Activated CD4-positive, alpha-beta T cell treated with anti-CD3 and anti-CD28 coated beads, Interleukin-2, amount 10 ng/mL, durations not matched to agents 24 days and 14 days (primary cell): Measurements from ENCODE around the gene UBE2U. TPM values are rescaled to one million over a fixed set of nuclear protein-coding genes. Genes with fewer than 3 reads are reported as not detected.

Experiments
- DNase-seq: peaks from one replicate; pipeline ENCODE4 v3.0.0; 2022
- H3K27ac Mint-ChIP-seq: one replicate; pipeline ENCODE4 v1.8.0; 2022; ENCODE audit warnings: mild to moderate bottlenecking, mixed read lengths
- H3K27me3 Mint-ChIP-seq: one replicate; pipeline ENCODE4 v1.8.0; 2022; ENCODE audit warnings: mixed read lengths
- H3K36me3 Mint-ChIP-seq: one replicate; pipeline ENCODE4 v1.8.0; 2022; ENCODE audit warnings: low read depth, mild to moderate bottlenecking, mixed read lengths
- H3K4me1 Mint-ChIP-seq: one replicate; pipeline ENCODE4 v1.8.0; 2021; ENCODE audit warnings: mixed read lengths
- H3K4me3 Mint-ChIP-seq: one replicate; pipeline ENCODE4 v1.8.0; 2022; ENCODE audit warnings: mild to moderate bottlenecking, moderate library complexity, mixed read lengths
- H3K9me3 Mint-ChIP-seq: one replicate; pipeline ENCODE4 v1.8.0; 2021; ENCODE audit warnings: mixed read lengths
- intact Hi-C: fragments of 100-400 bp; cut with micrococcal nuclease; formaldehyde crosslinking; loops from one replicate; pipeline ENCODE4 v1.15.1; 2023
- total RNA-seq: library from RNA; stranded (reverse); gene quantifications from 2 replicates; pipeline ENCODE4 v1.2.3, GENCODE V29; 2022

UBE2U gene
- total RNA-seq, 1 donor from 2014 or later, result not detected

GRCh38 chr1:64176659-64177058 is 26.8 kb upstream of the UBE2U start:
- no peak for DNase-seq
- no peaks in the 10 kb centered on the region for H3K9me3 Mint-ChIP-seq
- H3K4me1 Mint-ChIP-seq, result peaks cover 7% of the 10 kb centered on the region
- no peaks in the 10 kb centered on the region for H3K36me3 Mint-ChIP-seq
- intact Hi-C loops, result no loop called here
- no peak overlapping the region for H3K27ac Mint-ChIP-seq
- H3K27me3 Mint-ChIP-seq, result peaks cover 14% of the 10 kb centered on the region
- no peak overlapping the region for H3K4me3 Mint-ChIP-seq

GRCh38 chr1:64179588-64179987 is 23.8 kb upstream of the UBE2U start:
- Mint-ChIP-seq H3K9me3 (no peaks in the 10 kb centered on the region), H3K4me1 (no peaks in the 10 kb centered on the region), H3K4me3 (no peak overlapping the region), H3K27me3 (peaks cover 16% of the 10 kb centered on the region), H3K36me3 (no peaks in the 10 kb centered on the region), H3K27ac (no peak overlapping the region)
- DNase-seq, result no peak
- intact Hi-C loops, result no loop called here

GRCh38 chr1:64182207-64182606 is 21.2 kb upstream of the UBE2U start:
- DNase-seq, result no peak
- H3K36me3 Mint-ChIP-seq, result no peaks in the 10 kb centered on the region
- no peak overlapping the region for H3K27ac Mint-ChIP-seq
- intact Hi-C loops, result no loop called here
- H3K4me1 Mint-ChIP-seq, result no peaks in the 10 kb centered on the region
- no peaks in the 10 kb centered on the region for H3K9me3 Mint-ChIP-seq
- peaks cover 11% of the 10 kb centered on the region for H3K27me3 Mint-ChIP-seq
- H3K4me3 Mint-ChIP-seq, result no peak overlapping the region

GRCh38 chr1:64183395-64184002 is 19.9 kb upstream of the UBE2U start:
- Mint-ChIP-seq H3K4me3 (no peak overlapping the region), H3K27me3 (peaks cover 11% of the 10 kb centered on the region), H3K36me3 (no peaks in the 10 kb centered on the region), H3K4me1 (no peaks in the 10 kb centered on the region), H3K27ac (no peak overlapping the region), H3K9me3 (no peaks in the 10 kb centered on the region)
- no peak for DNase-seq
- intact Hi-C loops, result no loop called here

GRCh38 chr1:64184003-64184440 is 19.4 kb upstream of the UBE2U start:
- Mint-ChIP-seq H3K4me3 (no peak overlapping the region), H3K9me3 (no peaks in the 10 kb centered on the region), H3K27ac (no peak overlapping the region), H3K27me3 (peaks cover 11% of the 10 kb centered on the region), H3K36me3 (no peaks in the 10 kb centered on the region), H3K4me1 (no peaks in the 10 kb centered on the region)
- intact Hi-C loops, result no loop called here
- no peak for DNase-seq

GRCh38 chr1:64186138-64186897 is 17.1 kb upstream of the UBE2U start:
- no peaks in the 10 kb centered on the region for H3K36me3 Mint-ChIP-seq
- peaks cover 6% of the 10 kb centered on the region for H3K27me3 Mint-ChIP-seq
- H3K4me3 Mint-ChIP-seq, result no peak overlapping the region
- DNase-seq, result no peak
- no peaks in the 10 kb centered on the region for H3K4me1 Mint-ChIP-seq
- intact Hi-C loops, result no loop called here
- no peaks in the 10 kb centered on the region for H3K9me3 Mint-ChIP-seq
- H3K27ac Mint-ChIP-seq, result no peak overlapping the region

- Mint-ChIP-seq H3K27me3 (peaks cover 4% of the 10 kb centered on the region), H3K4me3 (no peak overlapping the region), H3K36me3 (no peaks in the 10 kb centered on the region), H3K4me1 (no peaks in the 10 kb centered on the region), H3K27ac (no peak overlapping the region), H3K9me3 (no peaks in the 10 kb centered on the region)
- intact Hi-C loops, result no loop called here
- DNase-seq, result no peak
Observed at GRCh38 chr1:64186898-64187280, 16.5 kb upstream of the UBE2U start.

- H3K27me3 Mint-ChIP-seq, result no peaks in the 10 kb centered on the region
- intact Hi-C loops, result no loop called here
- no peak for DNase-seq
- H3K4me1 Mint-ChIP-seq, result no peaks in the 10 kb centered on the region
- H3K4me3 Mint-ChIP-seq, result no peak overlapping the region
- no peaks in the 10 kb centered on the region for H3K9me3 Mint-ChIP-seq
- H3K27ac Mint-ChIP-seq, result no peak overlapping the region
- H3K36me3 Mint-ChIP-seq, result no peaks in the 10 kb centered on the region
Observed at GRCh38 chr1:64187646-64188045, 15.8 kb upstream of the UBE2U start.

- Mint-ChIP-seq H3K4me1 (no peaks in the 10 kb centered on the region), H3K27ac (no peak overlapping the region), H3K27me3 (no peaks in the 10 kb centered on the region), H3K4me3 (no peak overlapping the region), H3K36me3 (no peaks in the 10 kb centered on the region), H3K9me3 (no peaks in the 10 kb centered on the region)
- peak; percentile 40 for DNase-seq
- intact Hi-C loops, result no loop called here
Observed at GRCh38 chr1:64192290-64192689, 11.1 kb upstream of the UBE2U start.

- no peaks in the 10 kb centered on the region for H3K27me3 Mint-ChIP-seq
- H3K4me1 Mint-ChIP-seq, result peaks cover 2% of the 10 kb centered on the region
- peak; percentile 24 for DNase-seq
- H3K9me3 Mint-ChIP-seq, result no peaks in the 10 kb centered on the region
- no peaks in the 10 kb centered on the region for H3K36me3 Mint-ChIP-seq
- intact Hi-C loops, result no loop called here
- no peak overlapping the region for H3K4me3 Mint-ChIP-seq
- H3K27ac Mint-ChIP-seq, result no peak overlapping the region
Observed at GRCh38 chr1:64194168-64195080, 9.0 kb upstream of the UBE2U start.

GRCh38 chr1:64195081-64195395 is 8.4 kb upstream of the UBE2U start:
- no peak overlapping the region for H3K4me3 Mint-ChIP-seq
- H3K36me3 Mint-ChIP-seq, result no peaks in the 10 kb centered on the region
- intact Hi-C loops, result no loop called here
- no peak overlapping the region for H3K27ac Mint-ChIP-seq
- no peaks in the 10 kb centered on the region for H3K27me3 Mint-ChIP-seq
- H3K9me3 Mint-ChIP-seq, result no peaks in the 10 kb centered on the region
- H3K4me1 Mint-ChIP-seq, result peaks cover 2% of the 10 kb centered on the region
- DNase-seq, result no peak

- peak; percentile 40 for DNase-seq
- Mint-ChIP-seq H3K4me1 (peaks cover 2% of the 10 kb centered on the region), H3K27ac (no peak overlapping the region), H3K9me3 (no peaks in the 10 kb centered on the region), H3K4me3 (no peak overlapping the region), H3K27me3 (no peaks in the 10 kb centered on the region), H3K36me3 (no peaks in the 10 kb centered on the region)
- intact Hi-C loops, result no loop called here
Observed at GRCh38 chr1:64196074-64196870, 7.2 kb upstream of the UBE2U start.

GRCh38 chr1:64197076-64197475 is 6.3 kb upstream of the UBE2U start:
- no peak for DNase-seq
- Mint-ChIP-seq H3K36me3 (no peaks in the 10 kb centered on the region), H3K27me3 (no peaks in the 10 kb centered on the region), H3K27ac (no peak overlapping the region), H3K9me3 (no peaks in the 10 kb centered on the region), H3K4me1 (peaks cover 2% of the 10 kb centered on the region), H3K4me3 (no peak overlapping the region)
- intact Hi-C loops, result no loop called here
